Stimulated activated CD4-positive, alpha-beta T cell treated with anti-CD3 and anti-CD28 coated beads, TNF-alpha, amount 100 ng/mL, for 1 hour (primary cell): ENCODE measurements around the gene DIAPH1.

ENCODE experiments used
- DNase-seq, 3 donors: peaks; one replicate each; pipeline ENCODE4 v3.0.0-alpha.2; 2020; ENCODE audit warnings: low read depth in 3 of 3, low spot score in 1 of 3

Gene DIAPH1

GRCh38 chr5:141508440-141508797, 110.4 kb downstream of the DIAPH1 start:
- no peak for DNase-seq

GRCh38 chr5:141507387-141508091, 111.3 kb downstream of the DIAPH1 start:
- DNase-seq, result no peak

GRCh38 chr5:141506381-141507155, 112.2 kb downstream of the DIAPH1 start:
- no peak for DNase-seq

GRCh38 chr5:141504216-141504615, 114.6 kb downstream of the DIAPH1 start:
- DNase-seq, result no peak

GRCh38 chr5:141503681-141504080, 115.1 kb downstream of the DIAPH1 start:
- no peak for DNase-seq

- no peak for DNase-seq
Measured at GRCh38 chr5:141501761-141502160, 117.0 kb downstream of the DIAPH1 start.

GRCh38 chr5:141496038-141496437, 122.8 kb downstream of the DIAPH1 start:
- no peak for DNase-seq

- no peak for DNase-seq
Measured at GRCh38 chr5:141495453-141495811, 123.4 kb downstream of the DIAPH1 start.

- DNase-seq, result no peak
Measured at GRCh38 chr5:141494761-141495452, 123.9 kb downstream of the DIAPH1 start.

GRCh38 chr5:141493500-141494422, 125.0 kb downstream of the DIAPH1 start:
- DNase-seq, result no peak

- no peak for DNase-seq
Measured at GRCh38 chr5:141492168-141492885, 126.5 kb downstream of the DIAPH1 start.

GRCh38 chr5:141491323-141492167, 127.3 kb downstream of the DIAPH1 start:
- no peak for DNase-seq

- no peak for DNase-seq
Measured at GRCh38 chr5:141490771-141491170, 128.0 kb downstream of the DIAPH1 start.

GRCh38 chr5:141490271-141490670, 128.5 kb downstream of the DIAPH1 start:
- DNase-seq, result no peak

GRCh38 chr5:141489841-141490240, 129.0 kb downstream of the DIAPH1 start:
- DNase-seq, result no peak

- DNase-seq, result no peak
Measured at GRCh38 chr5:141488591-141489561, 129.9 kb downstream of the DIAPH1 start, which contains the start of gene PCDHGC5. Gene PCDHGC5 (plus strand): TSS chr5:141489081. CDS start chr5:141489241, 160 bp downstream.

GRCh38 chr5:141487131-141487530, 131.7 kb downstream of the DIAPH1 start:
- DNase-seq, result no peak

GRCh38 chr5:141486091-141486490, 132.7 kb downstream of the DIAPH1 start:
- no peak for DNase-seq
